A673 (cell line): ENCODE data around the gene SCD. TPM values are rescaled to one million over a fixed set of nuclear protein-coding genes. Genes with fewer than 3 reads are reported as not detected.
"Not testable (repeated sequence)": the region's sequence is repeated elsewhere in the genome, so short reads cannot be mapped to it uniquely, and the experiment has no call there.

Source experiments
- BruUV-seq: library from RNA; stranded (reverse); fragments of 400-500 nt; replicated peaks from 2 replicates; lab custom pipeline; 2021; lab: Mats Ljungman, UMichigan
- CTCF ChIA-PET: fragments of 300-600 bp; sonication (Branson Sonifier 250); formaldehyde crosslinking; loops from one replicate; lab custom pipeline; 2022; ENCODE audit warnings: antibody characterized with exemption; lab: Charles Lee
- POLR2A ChIA-PET: fragments of 300-600 bp; sonication (Branson Sonifier 250); formaldehyde crosslinking; loops from one replicate; lab custom pipeline; 2022; ENCODE audit warnings: antibody characterized with exemption; ENCODE audit not compliant: low non-redundant PET; lab: Charles Lee
- DNase-seq: peaks from one replicate; pipeline ENCODE4 v3.0.0-alpha.2; 2015; ENCODE audit warnings: low spot score
- H3K27ac ChIP-seq: fragments of 200-600 bp; sonication (generic); 2 replicates; pipeline ENCODE4 v1.5.1; 2016; ENCODE audit warnings: mixed run types, low read depth, mild to moderate bottlenecking, mixed read lengths, antibody characterized with exemption, low read length; ENCODE audit not compliant: poor library complexity, severe bottlenecking
- H3K27me3 ChIP-seq: fragments of 200-600 bp; sonication (generic); replicated peaks from 2 replicates; pipeline ENCODE4 v1.6.1; 2017; ENCODE audit warnings: mixed run types, low read depth, mild to moderate bottlenecking, mixed read lengths, antibody characterized with exemption, low read length; ENCODE audit not compliant: insufficient read depth, poor library complexity
- H3K36me3 ChIP-seq: fragments of 200-600 bp; sonication (generic); 2 replicates; pipeline ENCODE4 v1.6.1; 2016; ENCODE audit warnings: mixed run types, mild to moderate bottlenecking, mixed read lengths, antibody characterized with exemption, low read length; ENCODE audit not compliant: insufficient read depth, poor library complexity, severe bottlenecking
- H3K4me1 ChIP-seq: fragments of 200-600 bp; sonication (generic); 2 replicates; pipeline ENCODE4 v1.6.1; 2017; ENCODE audit warnings: mixed run types, mild to moderate bottlenecking, mixed read lengths, antibody characterized with exemption, low read length; ENCODE audit not compliant: insufficient read depth, poor library complexity, severe bottlenecking
- H3K4me3 ChIP-seq: fragments of 200-600 bp; sonication (generic); 2 replicates; pipeline ENCODE4 v1.5.1; 2016; ENCODE audit warnings: low read depth, mixed run types, mild to moderate bottlenecking, mixed read lengths, low read length; ENCODE audit not compliant: poor library complexity, severe bottlenecking
- H3K9me3 ChIP-seq: fragments of 200-600 bp; sonication (generic); 2 replicates; pipeline ENCODE4 v1.6.1; 2016; ENCODE audit warnings: mixed run types, low read depth, mild to moderate bottlenecking, mixed read lengths, antibody characterized with exemption, low read length; ENCODE audit not compliant: poor library complexity, severe bottlenecking
- EZH2 ChIP-seq: fragments of 200-600 bp; sonication (generic); IDR thresholded peaks from 2 replicates; pipeline ENCODE4 v1.6.1; 2017; ENCODE audit warnings: borderline replicate concordance, low read depth, mild to moderate bottlenecking, mixed read lengths, antibody characterized with exemption, low read length; ENCODE audit not compliant: poor library complexity, severe bottlenecking
- intact Hi-C: fragments of 100-400 bp; cut with micrococcal nuclease; formaldehyde crosslinking; loops from one replicate; pipeline ENCODE4 v1.10.0; 2022; ENCODE audit not compliant: unreplicated experiment
- total RNA-seq: library from RNA; stranded (reverse); gene quantifications from 2 replicates; pipeline ENCODE4 v1.2.3, GENCODE V29; 2021
- TF ChIP-seq, protein P1 (sequence below): fragments of 300-800, 200-600 bp; sonication (generic); conservative IDR thresholded peaks from 2 replicates; pipeline ENCODE4 v1.5.1; 2017; ENCODE audit warnings: low read depth, mild to moderate bottlenecking, antibody characterized with exemption, low read length, moderate library complexity, mixed read lengths

SCD gene
- total RNA-seq, 1 experiment from 2014 or later: 519 TPM

DNA sequence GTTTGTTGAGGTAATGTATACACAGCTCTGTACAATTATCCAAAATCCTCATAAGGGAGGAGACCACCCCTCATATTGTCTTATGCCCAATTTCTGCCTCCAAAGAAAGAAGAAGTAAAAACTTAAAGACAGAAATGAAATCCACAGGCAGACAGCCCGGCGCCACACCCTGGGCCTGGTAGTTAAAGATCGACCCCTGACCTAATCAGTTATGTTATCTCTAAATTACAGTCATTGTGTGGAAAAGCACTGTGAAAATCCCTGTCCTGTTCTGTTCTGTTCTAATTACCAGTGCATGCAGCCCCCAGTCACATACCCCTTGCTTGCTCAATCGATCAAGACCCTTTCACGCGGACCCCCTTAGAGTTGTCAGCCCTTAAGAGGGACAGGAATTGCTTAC, 29.6 kb downstream of the SCD start:
- CTCF ChIA-PET, intact Hi-C loops, DNase-seq, H3K27me3 ChIP-seq, H3K9me3 ChIP-seq, POLR2A ChIA-PET, BruUV-seq: not testable (repeated sequence)
- Histone ChIP-seq H3K36me3 (peaks cover 27% of the 10 kb centered on the region), H3K27ac (peak overlapping the region; percentile 26), H3K4me3 (peak overlapping the region; percentile 36), H3K4me1 (peaks cover 12% of the 10 kb centered on the region)

- Histone ChIP-seq H3K27me3 (no peaks in the 10 kb centered on the region), H3K4me3 (no peak overlapping the region), H3K9me3 (no peaks in the 10 kb centered on the region), H3K36me3 (peaks cover 39% of the 10 kb centered on the region), H3K4me1 (peaks cover 2% of the 10 kb centered on the region), H3K27ac (no peak overlapping the region)
- no peak for TF ChIP-seq EZH2
- TF ChIP-seq, protein P1, sequence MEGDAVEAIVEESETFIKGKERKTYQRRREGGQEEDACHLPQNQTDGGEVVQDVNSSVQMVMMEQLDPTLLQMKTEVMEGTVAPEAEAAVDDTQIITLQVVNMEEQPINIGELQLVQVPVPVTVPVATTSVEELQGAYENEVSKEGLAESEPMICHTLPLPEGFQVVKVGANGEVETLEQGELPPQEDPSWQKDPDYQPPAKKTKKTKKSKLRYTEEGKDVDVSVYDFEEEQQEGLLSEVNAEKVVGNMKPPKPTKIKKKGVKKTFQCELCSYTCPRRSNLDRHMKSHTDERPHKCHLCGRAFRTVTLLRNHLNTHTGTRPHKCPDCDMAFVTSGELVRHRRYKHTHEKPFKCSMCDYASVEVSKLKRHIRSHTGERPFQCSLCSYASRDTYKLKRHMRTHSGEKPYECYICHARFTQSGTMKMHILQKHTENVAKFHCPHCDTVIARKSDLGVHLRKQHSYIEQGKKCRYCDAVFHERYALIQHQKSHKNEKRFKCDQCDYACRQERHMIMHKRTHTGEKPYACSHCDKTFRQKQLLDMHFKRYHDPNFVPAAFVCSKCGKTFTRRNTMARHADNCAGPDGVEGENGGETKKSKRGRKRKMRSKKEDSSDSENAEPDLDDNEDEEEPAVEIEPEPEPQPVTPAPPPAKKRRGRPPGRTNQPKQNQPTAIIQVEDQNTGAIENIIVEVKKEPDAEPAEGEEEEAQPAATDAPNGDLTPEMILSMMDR: no peak
- intact Hi-C loops: no loop called here
- CTCF ChIA-PET: no interaction called here
- POLR2A ChIA-PET: no interaction called here
- BruUV-seq: no TSS peak
- DNase-seq: no peak
Measured at GRCh38 chr10:100377830-100378229, 30.8 kb downstream of the SCD start.

DNA sequence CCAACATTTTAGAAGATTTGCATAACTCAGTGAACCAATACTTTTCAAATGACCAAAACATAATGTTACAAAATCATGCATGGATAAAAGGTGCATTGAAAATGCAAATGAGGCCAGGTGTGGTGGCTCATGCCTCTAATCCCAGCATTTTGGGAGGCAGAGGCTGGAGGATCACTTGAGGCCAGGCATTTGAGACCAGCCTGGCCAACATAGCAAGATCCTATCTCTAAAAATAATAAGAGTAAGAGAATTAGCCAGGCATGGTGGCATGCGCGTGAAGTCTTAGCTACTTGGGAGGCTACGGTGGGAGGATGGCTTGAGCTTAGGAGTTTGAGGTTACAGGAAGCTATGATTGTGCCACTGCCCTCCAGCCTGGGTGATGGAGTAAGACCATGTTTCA, 33.4 kb downstream of the SCD start:
- no peak for TF ChIP-seq EZH2
- no peaks in the 10 kb centered on the region for H3K9me3 ChIP-seq
- ChIA-PET CTCF (no interaction called here), POLR2A (interaction anchor here (0.6 kb wide), 2 partner anchors 11 to 36 kb away, joined by 3 read pairs; no protein-coding TSS in a partner anchor)
- H3K4me3 ChIP-seq: no peak overlapping the region
- no peaks in the 10 kb centered on the region for H3K4me1 ChIP-seq
- H3K27ac ChIP-seq: no peak overlapping the region
- no TSS peak for BruUV-seq
- intact Hi-C loops: no loop called here
- no peaks in the 10 kb centered on the region for H3K27me3 ChIP-seq
- no peak for DNase-seq
- peaks cover 44% of the 10 kb centered on the region for H3K36me3 ChIP-seq

- intact Hi-C loops: no loop called here
- no peaks in the 10 kb centered on the region for H3K9me3 ChIP-seq
- no peak for DNase-seq
- H3K4me3 ChIP-seq: no peak overlapping the region
- BruUV-seq: no TSS peak
- H3K4me1 ChIP-seq: no peaks in the 10 kb centered on the region
- TF ChIP-seq, protein P1: no peak
- TF ChIP-seq EZH2: no peak
- no peaks in the 10 kb centered on the region for H3K27me3 ChIP-seq
- H3K36me3 ChIP-seq: peaks cover 53% of the 10 kb centered on the region
- ChIA-PET POLR2A (no interaction called here), CTCF (no interaction called here)
- no peak overlapping the region for H3K27ac ChIP-seq
Measured at GRCh38 chr10:100382553-100382952, 35.5 kb downstream of the SCD start.
